Measurements from ENCODE around the gene FGD3. TPM values are rescaled to one million over a fixed set of nuclear protein-coding genes. Genes with fewer than 3 reads are reported as not detected.
A peak's percentile ranks its signal among the peaks of the same experiment; 100 is the strongest.

Gene FGD3
- polyA plus RNA-seq, 1 donor (not counting 4 experiments of a cell fraction or from before 2014, with no cell fraction given), result 0.21 TPM

GRCh38 chr9:92948038-92948534 is 763 bp downstream of the FGD3 start:
- no peak for FAIRE-seq
- no peak overlapping the region for H2AFZ ChIP-seq (ENCODE audit: control insufficient read depth, low read length)
- TF ChIP-seq EZH2 (IDR thresholded peaks at IDR 0.05; ENCODE audit: low read length), result no peak

DNA sequence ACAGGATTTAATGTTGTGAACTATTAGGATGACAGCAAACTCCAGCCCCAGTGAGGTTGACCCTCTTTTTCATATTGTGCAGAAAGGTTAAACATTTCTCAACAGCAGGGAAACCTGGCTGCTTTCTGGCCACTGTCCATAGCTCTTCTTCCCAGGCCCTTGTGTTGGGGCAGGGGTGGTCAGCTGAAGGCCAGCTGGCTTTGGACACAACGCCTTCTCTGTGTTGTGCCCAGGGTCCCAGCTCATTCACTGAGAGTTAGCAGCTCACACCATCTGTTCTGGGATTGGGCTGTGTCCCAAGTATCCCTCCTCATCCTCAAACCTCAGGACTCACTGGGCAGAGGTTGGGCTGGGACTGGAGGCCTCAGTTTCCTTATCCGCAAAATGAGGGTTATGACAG is 1.3 kb downstream of the FGD3 start:
- H3K9me1 ChIP-seq (ENCODE audit: control insufficient read depth, extremely low read depth, insufficient read depth, low read length), result no peaks in the 10 kb centered on the region
- H4K20me1 ChIP-seq (ENCODE audit: control insufficient read depth, extremely low read depth, insufficient read depth, low read length), result no peaks in the 10 kb centered on the region
- no peak overlapping the region for H3K9ac ChIP-seq (ENCODE audit: control insufficient read depth, extremely low read depth, insufficient read depth, low read length)
- H3K36me3 ChIP-seq (ENCODE audit: control insufficient read depth in 2 of 2, extremely low read depth in 1 of 2, insufficient read depth in 2 of 2, low read length in 2 of 2), result no peaks in the 10 kb centered on the region
- H3K27me3 ChIP-seq (ENCODE audit: control insufficient read depth, extremely low read depth, insufficient read depth, low read length), result peaks cover 4% of the 10 kb centered on the region
- no peaks in the 10 kb centered on the region for H3K79me2 ChIP-seq (ENCODE audit: control insufficient read depth, insufficient read depth, low read length)
- no peak overlapping the region for H2AFZ ChIP-seq (ENCODE audit: control insufficient read depth, low read length)
- dilution Hi-C loops (cut with MboI; ENCODE audit: extremely low pct_ligation_motif_present, low sequenced_read_pairs), result no loop called here
- no peak for TF ChIP-seq EZH2 (IDR thresholded peaks at IDR 0.05; ENCODE audit: low read length)
- TF ChIP-seq CTCF (optimal IDR thresholded peaks at IDR 0.05 in 1 of 3, IDR thresholded peaks at IDR 0.05 in 1 of 3, conservative IDR thresholded peaks at IDR 0.05 in 1 of 3; ENCODE audit: extremely low read depth in 1 of 3, insufficient read depth in 2 of 3, low read length in 3 of 3), result no peak
- no peak overlapping the region for H3K4me2 ChIP-seq (ENCODE audit: control insufficient read depth, extremely low read depth, insufficient read depth, low read depth, low read length)
- H3K27ac ChIP-seq (ENCODE audit: control insufficient read depth, insufficient read depth, low read length), result no peak overlapping the region
- H3K4me1 ChIP-seq (ENCODE audit: control insufficient read depth, extremely low read depth, insufficient read depth, low read length), result peaks cover 20% of the 10 kb centered on the region
- no peaks in the 10 kb centered on the region for H3K9me3 ChIP-seq (ENCODE audit: control insufficient read depth, low read depth, low read length)
- H3K4me3 ChIP-seq (ENCODE audit: control insufficient read depth in 2 of 3, extremely low read depth in 1 of 3, insufficient read depth in 2 of 3, low read depth in 1 of 3, low read length in 3 of 3), result no peak overlapping the region
- DNase-seq (ENCODE audit: low read depth, low spot score) (no peak), FAIRE-seq (no peak)

More at GRCh38 chr9:92948038-92948534, 763 bp downstream of the FGD3 start:
- Histone ChIP-seq H3K4me1 (ENCODE audit: control insufficient read depth, extremely low read depth, insufficient read depth, low read length) (peaks cover 14% of the 10 kb centered on the region), H3K9ac (ENCODE audit: control insufficient read depth, extremely low read depth, insufficient read depth, low read length) (no peak overlapping the region), H3K9me3 (ENCODE audit: control insufficient read depth, low read depth, low read length) (no peaks in the 10 kb centered on the region), H3K79me2 (ENCODE audit: control insufficient read depth, insufficient read depth, low read length) (no peaks in the 10 kb centered on the region), H3K4me3 (ENCODE audit: control insufficient read depth in 2 of 3, extremely low read depth in 1 of 3, insufficient read depth in 2 of 3, low read depth in 1 of 3, low read length in 3 of 3) (no peak overlapping the region), H4K20me1 (ENCODE audit: control insufficient read depth, extremely low read depth, insufficient read depth, low read length) (no peaks in the 10 kb centered on the region), H3K27ac (ENCODE audit: control insufficient read depth, insufficient read depth, low read length) (no peak overlapping the region), H3K9me1 (ENCODE audit: control insufficient read depth, extremely low read depth, insufficient read depth, low read length) (no peaks in the 10 kb centered on the region), H3K27me3 (ENCODE audit: control insufficient read depth, extremely low read depth, insufficient read depth, low read length) (peaks cover 4% of the 10 kb centered on the region), H3K4me2 (ENCODE audit: control insufficient read depth, extremely low read depth, insufficient read depth, low read depth, low read length) (peak overlapping the region; percentile 91), H3K36me3 (ENCODE audit: control insufficient read depth in 2 of 2, extremely low read depth in 1 of 2, insufficient read depth in 2 of 2, low read length in 2 of 2) (no peaks in the 10 kb centered on the region)
- dilution Hi-C loops (cut with MboI; ENCODE audit: extremely low pct_ligation_motif_present, low sequenced_read_pairs), result no loop called here
- no peak for DNase-seq (ENCODE audit: low read depth, low spot score)

Data from keratinocyte (primary cell).